ENCODE data around the gene ATP1A2. TPM values are rescaled to one million over a fixed set of nuclear protein-coding genes. Genes with fewer than 3 reads are reported as not detected.

ATP1A2 gene
- total and polyA plus RNA-seq, 2 of the 8 experiments (the other 6 are each of a cell fraction or from before 2014, with no cell fraction given) = 39.7 to 40.8 TPM

GRCh38 chr1:160118928-160119327 lies 3.4 kb downstream of the ATP1A2 start (continued):
- no peak for TF ChIP-seq CHD7 (IDR thresholded peaks at IDR 0.05; ENCODE audit: insufficient replicate concordance, low read length)
- no peak for TF ChIP-seq SIN3A (conservative IDR thresholded peaks at IDR 0.05 in 1 of 2, IDR thresholded peaks at IDR 0.05 in 1 of 2; ENCODE audit: low read depth in 1 of 2, low read length in 2 of 2)
- TF ChIP-seq RFX5 (IDR thresholded peaks at IDR 0.05; ENCODE audit: borderline replicate concordance, low read depth, low read length) = no peak
- TF ChIP-seq EGR1 (IDR thresholded peaks at IDR 0.05; ENCODE audit: borderline replicate concordance, low read depth, low read length) = no peak
